Measurements from ENCODE around the gene ASPHD2.

The ASPHD2 gene

GRCh38 chr22:26409719-26410335 lies 19.2 kb upstream of the ASPHD2 start:
- Histone ChIP-seq H3K4me1 (no peaks in the 10 kb centered on the region), H3K36me3 (no peaks in the 10 kb centered on the region), H3K27me3 (peaks cover 21% of the 10 kb centered on the region), H3K4me3 (ENCODE audit: low read depth, low read length) (no peak overlapping the region), H3K9me3 (no peaks in the 10 kb centered on the region)
- TF ChIP-seq CTCF (IDR thresholded peaks at IDR 0.05; ENCODE audit: low read depth, low read length): no peak
- DNase-seq: no peak

- H3K9me3 ChIP-seq: no peaks in the 10 kb centered on the region
- no peak for TF ChIP-seq CTCF (IDR thresholded peaks at IDR 0.05; ENCODE audit: low read depth, low read length)
Measured at GRCh38 chr22:26410386-26410785, 18.7 kb upstream of the ASPHD2 start.

GRCh38 chr22:26414347-26414746 lies 14.7 kb upstream of the ASPHD2 start:
- TF ChIP-seq CTCF (IDR thresholded peaks at IDR 0.05; ENCODE audit: low read depth, low read length): no peak
- Histone ChIP-seq H3K4me1 (no peaks in the 10 kb centered on the region), H3K9me3 (no peaks in the 10 kb centered on the region)

More at GRCh38 chr22:26410386-26410785, 18.7 kb upstream of the ASPHD2 start:
- DNase-seq: no peak
- Histone ChIP-seq H3K36me3 (no peaks in the 10 kb centered on the region), H3K27me3 (peaks cover 26% of the 10 kb centered on the region), H3K4me1 (no peaks in the 10 kb centered on the region), H3K4me3 (ENCODE audit: low read depth, low read length) (no peak overlapping the region)

DNA sequence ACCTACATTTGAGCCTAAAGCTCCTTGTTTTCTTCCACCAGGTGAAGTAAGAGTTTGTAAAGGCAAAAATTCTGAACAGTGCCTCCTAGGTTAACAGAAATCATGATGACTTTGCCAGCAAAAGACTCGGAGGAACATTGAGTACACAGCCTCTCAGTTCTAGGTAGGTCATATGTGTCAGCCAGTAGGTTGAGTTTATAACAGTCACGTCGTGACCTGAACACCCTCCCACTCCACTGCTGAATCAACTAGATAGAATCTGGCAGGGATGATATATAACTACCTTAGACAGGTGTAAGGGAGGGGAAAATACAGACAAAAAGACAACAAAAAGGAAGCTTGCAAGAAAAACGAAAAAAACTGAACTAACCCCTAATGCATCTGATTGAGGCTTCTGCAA lies 12.8 kb upstream of the ASPHD2 start:
- no peak overlapping the region for H3K4me3 ChIP-seq (ENCODE audit: low read depth, low read length)
- DNase-seq: no peak
- no peaks in the 10 kb centered on the region for H3K36me3 ChIP-seq
- TF ChIP-seq CTCF (IDR thresholded peaks at IDR 0.05; ENCODE audit: low read depth, low read length): no peak
- H3K9me3 ChIP-seq: no peaks in the 10 kb centered on the region
- H3K27me3 ChIP-seq: peaks cover 48% of the 10 kb centered on the region
- no peaks in the 10 kb centered on the region for H3K4me1 ChIP-seq

More at GRCh38 chr22:26414347-26414746, 14.7 kb upstream of the ASPHD2 start:
- Histone ChIP-seq H3K27me3 (peaks cover 46% of the 10 kb centered on the region), H3K4me3 (ENCODE audit: low read depth, low read length) (no peak overlapping the region), H3K36me3 (no peaks in the 10 kb centered on the region)
- DNase-seq: no peak

DNA sequence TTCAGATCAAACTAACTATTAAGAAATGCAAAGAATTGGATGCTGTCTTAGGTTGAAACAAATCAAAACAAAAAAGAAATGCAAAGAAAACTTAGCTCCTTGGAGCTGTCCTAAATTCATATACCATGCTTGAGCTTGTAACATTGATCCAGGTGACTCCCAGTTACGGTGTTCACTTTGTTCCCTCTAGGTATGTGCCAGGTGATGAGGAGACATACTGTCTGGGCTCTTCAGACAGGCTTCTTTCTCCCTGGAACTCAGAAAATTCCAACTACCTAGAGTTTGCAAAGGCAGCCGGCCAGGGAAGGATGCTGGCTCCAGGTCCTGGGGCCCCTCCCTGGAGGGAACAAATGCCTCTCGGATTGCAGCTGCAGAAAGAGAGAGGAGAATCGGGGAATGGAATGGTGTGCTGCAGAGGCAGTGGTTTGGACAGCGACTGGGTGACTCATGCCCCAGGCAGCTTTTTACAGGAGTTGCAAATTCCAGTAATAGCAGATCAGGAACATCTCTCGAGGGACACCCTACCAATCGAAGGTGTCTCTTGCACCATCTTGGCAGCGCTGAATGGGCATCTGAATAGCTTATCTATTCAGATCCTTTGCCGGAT lies 12.3 kb upstream of the ASPHD2 start:
- H3K4me1 ChIP-seq: no peaks in the 10 kb centered on the region
- H3K4me3 ChIP-seq (ENCODE audit: low read depth, low read length): no peak overlapping the region
- no peaks in the 10 kb centered on the region for H3K9me3 ChIP-seq
- no peak for TF ChIP-seq CTCF (IDR thresholded peaks at IDR 0.05; ENCODE audit: low read depth, low read length)
- peaks cover 47% of the 10 kb centered on the region for H3K27me3 ChIP-seq
- H3K36me3 ChIP-seq: no peaks in the 10 kb centered on the region
- DNase-seq: no peak

GRCh38 chr22:26417406-26417805 lies 11.7 kb upstream of the ASPHD2 start:
- Histone ChIP-seq H3K27me3 (peaks cover 40% of the 10 kb centered on the region), H3K9me3 (no peaks in the 10 kb centered on the region), H3K36me3 (no peaks in the 10 kb centered on the region), H3K4me1 (no peaks in the 10 kb centered on the region), H3K4me3 (ENCODE audit: low read depth, low read length) (no peak overlapping the region)
- no peak for DNase-seq
- no peak for TF ChIP-seq CTCF (IDR thresholded peaks at IDR 0.05; ENCODE audit: low read depth, low read length)
